Central memory CD4-positive, alpha-beta T cell (primary cell): ENCODE data around the gene COL6A3.
"Not testable (repeated sequence)": the region's sequence is repeated elsewhere in the genome, so short reads cannot be mapped to it uniquely, and the experiment has no call there.

Source experiments
- DNase-seq: peaks from one replicate; pipeline ENCODE4 v3.0.0; 2022

The COL6A3 gene

GRCh38 chr2:237374284-237375060, 39.5 kb downstream of the COL6A3 start:
- no peak for DNase-seq

- no peak for DNase-seq
These were observed 42.1 kb downstream of the COL6A3 start for GRCh38 chr2:237371856-237372255.

GRCh38 chr2:237365671-237366070, 48.3 kb downstream of the COL6A3 start:
- no peak for DNase-seq

- DNase-seq: no peak
These were observed 49.3 kb downstream of the COL6A3 start for GRCh38 chr2:237364655-237365054.

GRCh38 chr2:237361194-237362004, 52.6 kb downstream of the COL6A3 start:
- no peak for DNase-seq

GRCh38 chr2:237359894-237360780, 53.8 kb downstream of the COL6A3 start:
- DNase-seq: no peak

GRCh38 chr2:237359518-237359840, 54.5 kb downstream of the COL6A3 start:
- DNase-seq: no peak

- DNase-seq: no peak
These were observed 55.0 kb downstream of the COL6A3 start for GRCh38 chr2:237358721-237359517.

GRCh38 chr2:237355701-237356100, 58.3 kb downstream of the COL6A3 start:
- no peak for DNase-seq

GRCh38 chr2:237354892-237355291, 59.1 kb downstream of the COL6A3 start:
- DNase-seq: no peak

- not testable (repeated sequence) for DNase-seq
These were observed 59.8 kb downstream of the COL6A3 start for GRCh38 chr2:237354172-237354571.

- DNase-seq: no peak
These were observed 60.7 kb downstream of the COL6A3 start for GRCh38 chr2:237353215-237353614.

GRCh38 chr2:237352279-237352845, 61.6 kb downstream of the COL6A3 start:
- DNase-seq: no peak

- no peak for DNase-seq
These were observed 62.2 kb downstream of the COL6A3 start for GRCh38 chr2:237351796-237352195.

- no peak for DNase-seq
These were observed 62.9 kb downstream of the COL6A3 start for GRCh38 chr2:237351046-237351445.

GRCh38 chr2:237350597-237350996, 63.4 kb downstream of the COL6A3 start:
- DNase-seq: no peak

GRCh38 chr2:237350070-237350469, 63.9 kb downstream of the COL6A3 start:
- DNase-seq: no peak

- no peak for DNase-seq
These were observed 65.6 kb downstream of the COL6A3 start for GRCh38 chr2:237348281-237348865.

- DNase-seq: no peak
These were observed 67.9 kb downstream of the COL6A3 start for GRCh38 chr2:237345891-237346640.

- no peak for DNase-seq
These were observed 68.6 kb downstream of the COL6A3 start for GRCh38 chr2:237345411-237345810.

GRCh38 chr2:237344942-237345341, 69.0 kb downstream of the COL6A3 start:
- DNase-seq: no peak
